H4 (cell line): ENCODE data around the gene DOK6. TPM values are rescaled to one million over a fixed set of nuclear protein-coding genes. Genes with fewer than 3 reads are reported as not detected.

ENCODE experiments used
- DNase-seq: peaks from one replicate; pipeline ENCODE4 v3.0.0-alpha.2; 2015; ENCODE audit warnings: low spot score
- total RNA-seq: library from RNA; depleted of rRNA; stranded (reverse); fragments of >200 nt; shearing (Covaris generic); gene quantifications from 2 replicates; pipeline ENCODE4 v1.2.3, GENCODE V29; 2014

The DOK6 gene
- total RNA-seq, 1 experiment from 2014 or later = 8.6 TPM

DNA sequence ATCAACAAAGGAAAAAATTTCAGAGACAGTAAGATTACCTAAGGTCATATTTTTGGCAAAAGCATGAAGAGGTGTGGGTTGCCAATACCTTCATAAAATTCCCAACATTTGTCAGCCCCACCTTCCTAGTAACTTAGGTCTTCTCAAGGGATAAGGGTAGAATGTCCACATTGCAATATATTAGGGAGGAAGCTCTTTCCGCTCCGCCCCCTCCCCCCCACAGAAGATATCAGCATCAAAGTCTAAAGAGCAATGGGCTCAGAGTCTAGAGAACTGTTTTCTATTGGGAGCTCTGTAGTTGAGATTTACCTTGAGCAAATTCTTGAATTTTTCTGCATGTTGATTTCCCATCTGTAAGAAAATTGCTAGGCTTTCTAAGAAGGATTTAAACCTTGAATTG lies 346.7 kb downstream of the DOK6 start:
- no peak for DNase-seq

GRCh38 chr18:69752737-69753380 lies 352.2 kb downstream of the DOK6 start:
- DNase-seq = no peak

GRCh38 chr18:69754108-69754507 lies 353.4 kb downstream of the DOK6 start:
- no peak for DNase-seq

- DNase-seq = no peak
Measured at GRCh38 chr18:69755041-69755440, 354.4 kb downstream of the DOK6 start.

DNA sequence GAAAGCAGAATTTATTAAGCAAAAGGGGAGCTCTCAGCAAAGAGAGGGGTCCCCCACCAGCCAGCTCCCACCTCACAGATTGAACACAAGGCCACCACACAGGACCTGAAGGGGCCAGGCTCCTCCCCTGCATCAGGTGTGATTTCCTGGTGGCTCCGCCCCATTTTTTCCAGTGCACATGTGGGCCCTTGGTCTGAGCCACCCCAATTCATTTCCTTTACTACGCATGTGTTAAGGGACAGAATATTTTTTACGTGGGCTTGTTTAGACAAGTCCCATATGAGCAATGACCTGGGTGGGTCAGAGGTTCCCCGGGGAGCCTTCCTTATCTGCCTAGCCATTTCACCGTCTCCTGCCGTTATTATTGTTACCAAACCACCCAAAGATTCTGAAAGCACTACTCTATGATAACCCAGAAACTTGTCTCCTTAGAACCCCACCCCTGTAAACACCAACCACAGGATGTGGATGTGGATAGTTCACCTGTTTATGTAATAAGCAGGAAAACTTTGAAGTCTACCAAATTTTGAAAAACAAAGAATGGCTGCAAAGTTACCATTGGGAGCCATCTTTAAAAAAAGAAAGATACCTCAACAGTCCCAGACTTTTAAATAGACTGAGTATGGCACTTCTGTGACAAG lies 355.3 kb downstream of the DOK6 start:
- DNase-seq = no peak

DNA sequence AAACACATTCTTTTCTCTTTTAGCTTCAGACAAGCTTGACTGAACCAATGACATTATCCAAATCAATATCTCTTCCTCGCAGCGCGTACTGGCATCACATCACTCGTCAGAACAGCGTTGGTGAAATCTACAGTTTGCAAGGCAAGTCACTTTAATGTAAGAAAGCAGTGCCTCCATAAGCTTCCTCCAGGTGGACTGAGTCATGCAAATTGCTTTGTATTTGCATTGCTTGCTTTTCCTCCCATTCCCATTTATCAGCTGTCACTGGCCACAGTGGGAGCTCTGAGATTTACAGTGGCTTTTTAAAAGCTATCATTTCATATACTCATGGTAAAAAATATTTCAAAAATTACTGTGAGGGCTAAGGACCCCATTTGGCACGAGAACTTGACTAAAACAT lies 357.0 kb downstream of the DOK6 start:
- no peak for DNase-seq

GRCh38 chr18:69758458-69758857 lies 357.8 kb downstream of the DOK6 start:
- DNase-seq = no peak

GRCh38 chr18:69759046-69759445 lies 358.4 kb downstream of the DOK6 start:
- no peak for DNase-seq

GRCh38 chr18:69763002-69763401 lies 362.3 kb downstream of the DOK6 start:
- DNase-seq = no peak

DNA sequence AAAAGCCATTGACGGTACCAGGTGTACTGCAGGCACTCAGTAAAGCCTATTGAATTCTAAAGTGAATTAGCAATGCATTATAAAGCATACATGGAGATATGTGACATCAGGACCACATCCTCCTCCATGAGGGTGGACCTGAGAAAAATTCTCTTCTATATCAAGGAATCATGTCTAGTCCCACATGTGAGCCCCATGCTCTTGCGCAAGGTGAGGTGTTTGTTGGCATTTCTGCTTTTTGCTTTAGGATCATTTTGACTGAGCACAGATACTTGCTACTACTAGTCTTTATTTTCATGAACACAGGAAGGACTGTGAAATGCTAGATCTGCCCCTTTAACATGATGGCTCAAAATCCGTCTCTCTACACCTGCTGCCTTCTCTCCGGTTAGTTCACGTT lies 363.1 kb downstream of the DOK6 start:
- DNase-seq = no peak

- no peak for DNase-seq
Measured at GRCh38 chr18:69770238-69770637, 369.6 kb downstream of the DOK6 start.

- DNase-seq = no peak
Measured at GRCh38 chr18:69774831-69775230, 374.1 kb downstream of the DOK6 start.

- DNase-seq = no peak
Measured at GRCh38 chr18:69777248-69777647, 376.6 kb downstream of the DOK6 start.

DNA sequence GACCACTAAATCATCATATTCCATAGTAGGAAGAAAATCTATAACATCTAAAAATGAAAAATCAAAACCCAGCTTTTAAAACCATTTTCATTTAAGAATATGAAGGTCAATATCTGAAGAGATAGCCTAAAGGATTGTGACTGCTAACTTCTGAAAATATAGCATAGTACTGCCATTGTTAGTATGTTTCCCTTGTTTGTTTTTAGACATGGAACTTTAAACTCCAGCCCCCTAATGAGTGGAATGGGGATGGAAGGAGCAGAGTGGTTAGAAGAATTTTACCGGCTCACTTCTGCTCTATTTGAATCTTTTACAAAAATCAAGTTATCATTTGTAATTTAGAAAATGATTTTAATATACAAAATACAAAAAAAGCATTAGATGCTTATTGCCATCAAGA lies 378.0 kb downstream of the DOK6 start:
- DNase-seq = no peak

- no peak for DNase-seq
Measured at GRCh38 chr18:69780851-69781250, 380.2 kb downstream of the DOK6 start.

DNA sequence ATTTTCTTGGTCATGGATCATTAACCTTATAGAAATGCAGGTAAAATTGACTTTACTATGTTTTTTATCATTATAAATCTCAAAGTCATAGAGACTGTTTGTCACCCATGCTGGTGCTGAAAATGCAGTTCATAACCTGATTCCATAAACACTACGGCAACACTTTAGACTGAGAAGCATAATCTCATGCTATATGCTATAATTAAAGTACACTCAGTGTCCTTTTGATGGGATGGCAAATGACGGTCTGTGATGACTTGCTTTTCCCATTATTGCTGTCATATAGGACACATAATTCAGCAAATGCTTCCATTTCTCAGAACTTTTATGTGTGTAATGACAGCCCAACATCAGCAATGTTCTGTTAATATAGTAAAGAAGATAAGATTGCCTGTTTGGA lies 384.1 kb downstream of the DOK6 start:
- DNase-seq = no peak

DNA sequence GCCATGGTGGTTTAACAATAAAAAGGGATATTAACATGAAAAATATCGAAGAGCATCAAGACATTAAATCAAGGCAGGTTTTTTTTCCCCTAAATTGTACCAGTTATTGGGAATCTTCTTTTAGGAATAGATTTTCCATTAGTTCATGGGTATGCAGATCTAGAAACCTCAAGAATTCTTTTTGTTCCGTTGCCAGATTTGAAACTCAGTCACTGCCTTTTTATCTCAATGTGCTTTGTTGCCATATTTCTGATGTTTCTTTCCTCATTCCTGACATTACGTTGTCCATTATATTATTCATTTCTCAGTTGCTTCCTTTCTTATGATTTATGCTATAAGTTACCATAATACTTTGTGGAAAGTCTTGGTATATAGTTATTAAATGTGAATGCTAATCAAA lies 384.8 kb downstream of the DOK6 start:
- DNase-seq = no peak

DNA sequence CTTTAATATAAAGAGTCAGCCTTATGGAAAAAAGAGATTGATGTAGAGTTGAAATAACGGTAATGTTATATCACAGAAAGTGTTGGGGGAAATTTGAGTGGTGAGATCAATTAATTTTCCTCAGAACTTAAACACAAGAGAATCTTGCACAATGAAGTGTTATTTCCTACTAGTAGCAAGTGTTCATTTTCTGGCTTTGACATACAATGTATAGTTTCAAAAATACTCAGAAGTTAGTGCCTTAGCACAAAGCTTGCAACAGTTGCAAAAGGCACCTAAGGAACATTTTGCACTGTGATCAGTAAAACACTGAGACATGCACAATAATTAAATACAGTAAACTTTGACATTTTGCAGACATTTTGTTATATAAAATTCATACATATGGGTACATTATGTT lies 385.7 kb downstream of the DOK6 start:
- no peak for DNase-seq

DNA sequence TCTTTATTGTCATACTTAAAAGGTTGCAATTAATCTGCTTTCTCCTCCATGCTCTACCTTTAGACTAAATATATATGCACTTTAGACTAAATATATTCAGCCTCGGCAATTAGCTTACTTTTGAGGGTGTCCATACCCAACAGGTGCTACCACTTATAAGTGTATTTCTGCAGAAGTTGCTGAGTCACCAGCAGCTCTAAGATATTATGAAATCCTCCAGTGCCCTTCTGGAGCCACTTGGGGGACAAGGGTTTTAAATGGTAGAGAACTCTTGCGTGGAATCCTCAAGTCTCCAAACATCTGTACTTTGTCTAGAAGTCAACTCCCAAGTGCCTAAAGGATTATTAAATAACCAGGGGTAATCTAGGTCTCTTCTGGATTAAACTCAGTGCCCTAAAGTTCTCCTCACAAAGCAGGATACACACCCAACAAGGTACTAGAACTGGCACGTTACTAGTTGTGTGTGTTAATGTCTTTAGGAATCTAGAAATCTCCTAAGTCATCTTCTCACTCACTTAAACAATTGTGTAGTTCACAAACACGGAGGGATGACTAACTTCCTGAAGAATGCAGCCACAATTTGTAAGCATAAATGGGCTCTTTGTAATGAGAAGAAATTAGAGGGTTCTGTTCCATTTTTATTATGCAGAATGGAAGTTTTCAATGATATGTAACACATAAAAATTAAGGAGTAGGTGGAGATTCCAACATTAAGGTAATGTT lies 387.3 kb downstream of the DOK6 start:
- DNase-seq = peak; percentile 91

DNA sequence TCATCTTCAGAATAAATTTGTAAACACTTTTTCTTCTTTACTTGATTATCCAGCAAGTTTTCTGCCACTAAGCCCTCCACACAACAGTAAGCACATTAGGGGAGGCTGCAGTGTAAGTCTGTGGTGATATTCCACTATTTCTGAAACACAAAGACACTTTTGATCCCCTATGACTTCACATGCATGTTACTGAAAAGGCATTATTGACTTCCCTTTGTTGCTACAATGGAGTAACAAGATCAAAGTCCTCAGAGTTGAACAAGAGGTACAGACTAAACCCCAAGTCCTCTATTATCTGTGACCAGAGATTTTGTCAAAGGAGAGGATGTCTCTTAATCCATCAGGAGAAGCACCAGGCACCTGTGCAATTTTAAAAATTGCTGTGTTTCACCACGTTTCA lies 389.1 kb downstream of the DOK6 start:
- DNase-seq = no peak

DNA sequence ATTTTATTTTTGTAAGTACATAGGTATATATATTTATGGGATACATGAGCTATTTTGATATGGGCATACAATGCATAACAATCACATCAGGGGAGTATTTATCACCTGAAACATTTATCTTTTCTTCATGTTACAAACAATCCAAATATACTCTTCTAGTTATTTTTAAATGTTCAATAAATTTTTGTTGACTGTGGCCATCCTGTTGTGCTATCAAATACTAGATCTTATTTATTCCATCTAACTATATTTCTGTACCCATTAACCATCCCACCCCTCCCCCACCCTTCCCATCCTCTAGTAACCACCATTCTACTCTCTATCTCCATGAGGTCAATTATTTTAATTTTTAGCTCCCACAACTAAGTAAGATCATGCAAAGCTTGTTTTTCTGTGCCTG lies 390.0 kb downstream of the DOK6 start:
- no peak for DNase-seq

DNA sequence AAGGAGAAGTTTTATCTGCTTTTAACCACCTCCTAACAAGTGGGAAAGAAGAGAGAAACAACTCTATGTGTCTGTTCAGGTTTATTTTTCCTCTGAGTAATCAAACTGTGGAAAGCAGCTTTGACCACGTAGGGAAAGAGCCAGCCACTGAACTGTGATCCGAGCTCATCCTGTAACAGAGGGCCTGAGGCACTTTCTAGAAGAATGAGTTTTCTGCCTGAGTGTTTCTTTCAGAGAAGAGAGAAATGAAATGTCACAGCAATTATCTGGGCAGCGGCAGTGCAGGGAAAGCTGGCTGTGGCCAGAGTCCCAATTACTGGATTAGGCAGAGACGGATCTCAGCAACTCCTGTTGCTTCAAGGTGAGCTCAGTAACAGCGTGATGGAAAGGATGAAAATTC lies 395.1 kb downstream of the DOK6 start:
- peak; percentile 40 for DNase-seq

- no peak for DNase-seq
Measured at GRCh38 chr18:69804776-69805501, 404.3 kb downstream of the DOK6 start.
